NT2/D1 (cell line): Measurements from ENCODE around the gene TNS1.

ENCODE experiments used
- YY1 ChIP-seq: IDR thresholded peaks from 2 replicates; pipeline ENCODE4 v1.6.1; 2011; ENCODE audit not compliant: insufficient read length, insufficient read depth
- ZNF274 ChIP-seq: IDR thresholded peaks from 2 replicates; pipeline ENCODE4 v1.6.1; 2011; ENCODE audit warnings: mild to moderate bottlenecking, low read depth, low read length

- TF ChIP-seq YY1 = no peak
- no peak for TF ChIP-seq ZNF274
Observed at GRCh38 chr2:217928324-217929181, 74.2 kb downstream of the TNS1 start.
